Motor neuron (in vitro differentiated cells): Measurements from ENCODE around the gene THOC7. TPM values are rescaled to one million over a fixed set of nuclear protein-coding genes. Genes with fewer than 3 reads are reported as not detected.

ENCODE experiments used
- ATAC-seq, 8 experiments: fragments of 200-7000 bp; cut with Tn5 transposase; replicated peaks in 6 of 8; 2 replicates each; pipeline ENCODE4 v1.8.0; 2021; ENCODE audit warnings: mild to moderate bottlenecking in 8 of 8, moderate library complexity in 8 of 8
- H3K27ac ChIP-seq, 2 donors: fragments of 250-450 bp; sonication (Bioruptor Pico); 2 replicates each; pipeline ENCODE4 v1.9.0; 2021; ENCODE audit warnings: antibody characterized with exemption in 2 of 2, mild to moderate bottlenecking in 2 of 2, moderate library complexity in 1 of 2
- H3K4me1 ChIP-seq, 2 donors: fragments of 250-450 bp; sonication (Bioruptor Pico); replicated peaks in 1 of 2; 2 replicates each; pipeline ENCODE4 v1.6.1; 2021; ENCODE audit warnings: antibody characterized with exemption in 2 of 2, mild to moderate bottlenecking in 2 of 2, moderate library complexity in 1 of 2
- H3K4me3 ChIP-seq, 5 donors: fragments of 250-450 bp; sonication (Bioruptor Pico); 2 replicates each; pipeline ENCODE4 v1.9.0; 2021; ENCODE audit warnings: antibody characterized with exemption in 5 of 5, mild to moderate bottlenecking in 5 of 5, moderate library complexity in 4 of 5
- WGBS, 10 experiments: fragments of 450-650 bp; shearing (Covaris generic); methylation state at CpG; one replicate each; pipeline ENCODE4 v1.0.0; 2022; 5-methylcytosine and 5-hydroxymethylcytosine counted together
- in situ Hi-C, 9 experiments: fragments of 400-800 bp; cut with MboI; loops; one replicate each; pipeline ENCODE4 v1.15.0; 2021; ENCODE audit warnings: low sequenced_read_pairs in 9 of 9, low pct_unique_long_range_greater_than_20kb in 2 of 9; ENCODE audit not compliant: unreplicated experiment in 9 of 9
- total RNA-seq, 8 experiments: library from RNA; unstranded; fragments of 300-600 nt; gene quantifications; 2 replicates each; pipeline versions ENCODE4 v1.2.3 to v1.2.4, GENCODE V29; 2022

The THOC7 gene
- total RNA-seq, 8 experiments from 2014 or later = 53.3 to 97.1 (median 72.1) TPM

GRCh38 chr3:63900010-63900409 lies 36.4 kb upstream of the THOC7 start:
- 91 to 100% (median 97%) methylated on average over 1 to 5 of the region's 5 CpGs; no CpG with 5 or more reads in 2 of the 10 experiments for WGBS, 10 experiments
- Histone ChIP-seq H3K27ac (no peak overlapping the region), H3K4me1 (no peaks in the 10 kb centered on the region), H3K4me3 (no peak overlapping the region)
- in situ Hi-C loops = no loop called here
- ATAC-seq = no peak

- no peaks in the 10 kb centered on the region for H3K4me1 ChIP-seq
- ATAC-seq = no peak
- no peak overlapping the region for H3K4me3 ChIP-seq
- WGBS, 10 experiments = 33 to 100% (median 100%) methylated on average over 1 of the region's 1 CpG; no CpG with 5 or more reads in 2 of the 10 experiments
- in situ Hi-C loops = no loop called here
- H3K27ac ChIP-seq = no peak overlapping the region
These were observed 32.9 kb upstream of the THOC7 start for GRCh38 chr3:63896332-63897030.

- Histone ChIP-seq H3K27ac (no peak overlapping the region), H3K4me3 (no peak overlapping the region), H3K4me1 (no peaks in the 10 kb centered on the region)
- in situ Hi-C loops = no loop called here
- 64 to 100% (median 83%) methylated on average over 1 to 5 of the region's 5 CpGs for WGBS, 10 experiments
- no peak for ATAC-seq
These were observed 32.0 kb upstream of the THOC7 start for GRCh38 chr3:63895422-63896189.

GRCh38 chr3:63892773-63893352 lies 29.3 kb upstream of the THOC7 start:
- ATAC-seq = no peak
- H3K27ac ChIP-seq = no peak overlapping the region
- H3K4me1 ChIP-seq = no peaks in the 10 kb centered on the region
- no peak overlapping the region for H3K4me3 ChIP-seq
- 80 to 100% (median 100%) methylated on average over 1 of the region's 1 CpG; no CpG with 5 or more reads in 6 of the 10 experiments for WGBS, 10 experiments
- in situ Hi-C loops = no loop called here

GRCh38 chr3:63891518-63891917 lies 27.9 kb upstream of the THOC7 start:
- Histone ChIP-seq H3K4me1 (peaks cover 0 to 5% of the 10 kb centered on the region in 2 donors), H3K27ac (no peak overlapping the region), H3K4me3 (no peak overlapping the region)
- ATAC-seq = no peak
- in situ Hi-C loops = no loop called here
- WGBS, 10 experiments = 80 to 100% (median 100%) methylated on average over 1 to 5 of the region's 5 CpGs; no CpG with 5 or more reads in 3 of the 10 experiments

GRCh38 chr3:63886858-63887257 lies 23.3 kb upstream of the THOC7 start:
- H3K4me3 ChIP-seq = no peak overlapping the region
- in situ Hi-C loops = no loop called here
- peaks cover 2 to 6% of the 10 kb centered on the region in 2 donors for H3K4me1 ChIP-seq
- H3K27ac ChIP-seq = no peak overlapping the region
- WGBS, 10 experiments = 80 to 100% (median 100%) methylated on average over 1 to 3 of the region's 3 CpGs; no CpG with 5 or more reads in 5 of the 10 experiments
- ATAC-seq = peak in 1 of 8 experiments; percentile 66

- Histone ChIP-seq H3K4me1 (peaks cover 12 to 14% of the 10 kb centered on the region in 2 donors), H3K27ac (no peak overlapping the region), H3K4me3 (no peak overlapping the region)
- ATAC-seq = no peak
- in situ Hi-C loops = no loop called here
- 70 to 100% (median 89%) methylated on average over 1 to 5 of the region's 5 CpGs; no CpG with 5 or more reads in 2 of the 10 experiments for WGBS, 10 experiments
These were observed 17.0 kb upstream of the THOC7 start for GRCh38 chr3:63880653-63881052.

- in situ Hi-C loops = no loop called here
- no peak overlapping the region for H3K4me3 ChIP-seq
- 45 to 89% (median 67%) methylated on average over 1 to 2 of the region's 2 CpGs; no CpG with 5 or more reads in 3 of the 10 experiments for WGBS, 10 experiments
- H3K27ac ChIP-seq = no peak overlapping the region
- ATAC-seq = peak in 2 of 8 experiments; percentile 19 to 77
- H3K4me1 ChIP-seq = peaks cover 12% of the 10 kb centered on the region in 2 donors
These were observed 14.9 kb upstream of the THOC7 start for GRCh38 chr3:63878394-63879060.

- Histone ChIP-seq H3K27ac (no peak overlapping the region), H3K4me1 (peaks cover 12% of the 10 kb centered on the region in 2 donors), H3K4me3 (no peak overlapping the region)
- 53 to 100% (median 85%) methylated on average over 1 to 3 of the region's 3 CpGs for WGBS, 10 experiments
- in situ Hi-C loops = no loop called here
- ATAC-seq = peak in 3 of 8 experiments; percentile 24 to 82 (median 55)
These were observed 14.3 kb upstream of the THOC7 start for GRCh38 chr3:63877737-63878393.

- whole genome bisulfite sequencing, 10 experiments = 25 to 80% (median 68%) methylated on average over 2 to 3 of the region's 3 CpGs
- Histone ChIP-seq H3K4me3 (no peak overlapping the region), H3K4me1 (peaks cover 12% of the 10 kb centered on the region in 2 donors), H3K27ac (no peak overlapping the region)
- ATAC-seq = no peak
- in situ Hi-C loops = no loop called here
These were observed 12.7 kb upstream of the THOC7 start for GRCh38 chr3:63876260-63876659.

GRCh38 chr3:63875510-63875909 lies 11.9 kb upstream of the THOC7 start:
- Histone ChIP-seq H3K4me3 (no peak overlapping the region), H3K27ac (no peak overlapping the region), H3K4me1 (peaks cover 15 to 18% of the 10 kb centered on the region in 2 donors)
- WGBS, 10 experiments = 50 to 100% (median 90%) methylated on average over 1 to 2 of the region's 2 CpGs; no CpG with 5 or more reads in 3 of the 10 experiments
- ATAC-seq = no peak
- in situ Hi-C loops = no loop called here

- Histone ChIP-seq H3K4me3 (no peak overlapping the region), H3K4me1 (peaks cover 15 to 25% of the 10 kb centered on the region in 2 donors), H3K27ac (no peak overlapping the region)
- in situ Hi-C loops = no loop called here
- no peak for ATAC-seq
- WGBS, 10 experiments = 70 to 100% (median 100%) methylated on average over 1 to 3 of the region's 3 CpGs; no CpG with 5 or more reads in 2 of the 10 experiments
These were observed 11.2 kb upstream of the THOC7 start for GRCh38 chr3:63874769-63875168.
